ENCODE results near the gene UNC45A.
"Not testable (repeated sequence)": the region's sequence is repeated elsewhere in the genome, so short reads cannot be mapped to it uniquely, and the experiment has no call there.

UNC45A gene

DNA sequence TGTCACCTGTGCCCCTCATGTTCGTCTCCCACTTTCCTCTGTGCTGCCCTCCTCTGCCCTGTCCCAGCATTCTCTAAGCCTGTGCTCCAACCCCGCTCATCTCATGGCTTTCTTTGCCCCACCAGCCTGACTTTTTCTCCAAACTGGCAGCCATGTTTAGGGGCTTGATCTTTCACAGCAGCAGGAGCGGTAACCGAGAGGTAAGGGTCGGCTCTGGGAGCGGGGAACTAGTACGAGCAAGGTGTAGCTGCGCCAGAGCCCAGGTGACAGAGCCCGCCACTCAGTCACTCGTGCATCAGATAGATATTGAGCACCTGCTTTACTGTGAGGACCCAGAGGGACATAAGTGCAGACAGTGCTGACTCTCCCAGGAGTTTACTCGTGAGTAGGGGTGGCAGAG, 18.6 kb upstream of the UNC45A start:
- no peak for DNase-seq (ENCODE audit: low read depth)

DNA sequence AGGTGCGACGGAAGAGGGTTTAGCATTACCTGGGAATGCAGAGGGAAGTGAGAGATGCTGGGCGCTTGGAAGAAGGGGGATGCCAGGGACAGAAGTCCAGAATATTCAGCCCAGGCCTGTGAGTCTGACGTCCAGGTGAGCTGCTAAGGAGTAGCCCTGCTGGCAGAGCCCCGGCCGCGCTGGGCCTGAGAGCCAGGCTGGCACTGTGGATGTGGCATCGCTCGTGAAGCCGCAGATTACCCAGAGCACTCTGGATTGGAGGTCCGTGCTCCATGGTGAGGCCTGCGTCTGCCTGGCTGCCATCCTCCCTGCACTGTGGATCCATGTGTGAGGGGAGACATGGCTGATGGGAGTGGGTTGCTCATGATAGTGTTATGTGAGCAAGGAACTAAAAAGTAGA, 17.5 kb upstream of the UNC45A start:
- DNase-seq (ENCODE audit: low read depth): no peak

DNA sequence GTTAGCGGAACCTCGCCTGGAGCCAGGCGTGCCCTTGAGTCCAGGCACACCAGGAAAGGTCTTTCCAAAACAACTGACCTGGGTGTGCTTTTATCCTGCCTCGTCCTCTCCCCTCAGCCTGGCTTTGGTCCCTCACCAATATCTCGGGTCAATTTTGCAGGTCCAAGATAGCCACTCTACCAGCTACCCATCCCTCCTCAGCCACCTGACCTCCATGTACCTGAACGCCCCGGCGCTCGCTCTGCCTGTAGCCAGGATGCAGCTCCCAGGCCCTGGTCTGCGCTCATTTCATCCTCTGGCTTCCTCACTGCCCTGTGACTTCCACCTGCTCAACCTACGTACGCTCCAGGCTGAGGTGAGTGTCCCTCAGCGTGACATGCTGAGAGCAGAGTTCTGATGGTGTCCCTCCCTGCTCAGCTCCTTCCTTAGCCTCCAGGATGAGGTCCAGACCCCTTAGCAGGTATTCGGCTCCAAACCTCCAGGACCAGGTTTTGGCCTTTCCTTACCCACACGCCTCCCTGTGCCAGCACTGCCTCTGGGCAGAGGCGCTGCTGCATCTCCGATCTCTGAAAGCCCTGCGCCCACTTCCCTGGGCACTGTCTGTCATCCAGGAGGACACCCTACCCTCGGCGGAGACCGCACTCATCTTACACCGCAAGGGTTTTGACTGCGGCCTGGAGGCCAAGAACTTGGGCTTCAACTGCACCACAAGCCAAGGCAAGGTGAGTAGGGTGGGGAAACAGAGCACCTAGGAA, 16.9 kb upstream of the UNC45A start:
- DNase-seq (ENCODE audit: low read depth): no peak

DNA sequence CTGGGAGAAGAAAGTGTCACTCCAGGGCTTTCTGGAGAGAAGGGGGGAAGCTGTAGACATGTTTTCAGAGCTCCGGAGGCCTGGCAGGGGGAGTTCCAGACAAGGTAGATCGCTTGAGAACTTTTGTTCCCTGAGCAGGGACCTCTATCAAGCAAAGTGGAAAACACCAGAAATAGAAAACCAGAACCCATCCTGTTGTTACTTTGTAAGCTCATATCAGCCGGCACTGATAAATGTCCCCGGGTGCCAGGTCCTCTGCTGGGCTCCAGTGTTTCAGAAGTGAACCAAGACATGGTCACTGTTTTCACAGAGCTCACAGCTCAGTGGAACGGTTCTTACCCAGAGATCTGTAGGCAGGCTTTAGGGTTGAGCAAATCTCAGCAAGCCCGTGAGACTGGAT, 16.2 kb upstream of the UNC45A start:
- DNase-seq (ENCODE audit: low read depth): no peak

DNA sequence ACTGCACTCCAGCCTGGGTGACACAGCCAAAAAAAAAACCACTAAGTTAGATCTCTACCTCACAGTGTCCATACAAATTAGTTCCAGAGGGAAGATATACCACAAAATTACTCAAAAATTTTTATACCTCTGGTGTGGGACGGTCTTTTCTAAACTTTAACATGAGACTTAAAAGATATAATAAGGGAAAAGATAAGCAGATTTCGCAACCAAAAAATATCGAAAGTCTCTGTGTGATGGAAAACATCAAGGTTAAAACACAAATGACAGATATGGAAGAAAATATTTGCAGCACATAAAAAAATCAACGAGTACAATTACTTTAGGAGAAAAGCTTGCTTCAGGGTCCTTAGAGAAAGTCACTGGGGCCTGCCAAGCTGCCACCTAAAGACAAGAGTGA, 13.2 kb upstream of the UNC45A start:
- DNase-seq (ENCODE audit: low read depth): no peak

DNA sequence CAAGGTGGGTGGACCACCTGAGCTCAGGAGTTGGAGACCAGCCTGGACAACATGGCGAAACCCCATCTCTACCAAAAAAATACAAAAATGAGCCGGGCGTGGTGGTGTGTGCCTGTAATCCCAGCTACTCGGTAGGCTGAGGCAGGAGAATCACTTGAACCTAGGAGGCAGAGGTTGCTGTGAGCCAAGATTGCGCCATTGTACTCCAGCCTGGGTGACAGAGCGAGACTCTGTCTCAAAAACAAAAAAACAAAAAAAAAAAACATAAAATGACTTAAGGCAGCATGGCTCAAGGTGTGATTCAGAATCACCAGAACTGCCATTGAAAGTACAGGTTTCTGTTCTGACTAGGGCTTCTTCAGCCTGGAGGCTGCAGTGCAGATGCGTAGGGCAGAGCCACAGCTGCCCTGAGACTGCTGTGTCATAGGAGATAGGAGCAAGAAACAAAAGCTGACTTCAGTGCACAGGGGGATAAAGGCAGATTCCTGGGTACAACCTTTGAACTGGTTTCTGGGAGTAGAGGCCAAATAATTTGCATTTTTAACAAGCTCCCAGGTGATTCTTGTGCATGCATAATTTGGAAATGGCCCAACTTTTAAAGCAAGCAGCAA, 12.3 kb upstream of the UNC45A start:
- DNase-seq (ENCODE audit: low read depth): not testable (repeated sequence)

DNA sequence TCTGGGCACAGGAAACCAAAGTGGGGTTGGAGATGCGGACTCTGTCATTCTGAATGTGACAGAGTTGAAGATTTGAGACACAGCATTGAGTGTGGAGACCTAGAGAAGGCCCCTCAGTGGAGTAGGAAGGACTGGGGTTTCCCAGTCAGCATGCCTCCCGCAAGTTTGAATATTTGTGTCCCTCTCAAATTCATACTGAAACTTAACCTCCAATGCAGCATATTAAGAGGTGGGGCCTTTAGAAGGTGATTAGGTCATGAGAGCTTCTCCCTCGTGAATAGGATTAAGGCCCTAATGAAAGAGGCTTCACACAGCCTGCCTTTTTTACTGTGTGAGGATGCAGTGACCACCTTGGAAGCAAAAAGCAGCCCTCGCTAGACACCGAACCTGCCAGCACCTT, 10.7 kb upstream of the UNC45A start:
- no peak for DNase-seq (ENCODE audit: low read depth)

DNA sequence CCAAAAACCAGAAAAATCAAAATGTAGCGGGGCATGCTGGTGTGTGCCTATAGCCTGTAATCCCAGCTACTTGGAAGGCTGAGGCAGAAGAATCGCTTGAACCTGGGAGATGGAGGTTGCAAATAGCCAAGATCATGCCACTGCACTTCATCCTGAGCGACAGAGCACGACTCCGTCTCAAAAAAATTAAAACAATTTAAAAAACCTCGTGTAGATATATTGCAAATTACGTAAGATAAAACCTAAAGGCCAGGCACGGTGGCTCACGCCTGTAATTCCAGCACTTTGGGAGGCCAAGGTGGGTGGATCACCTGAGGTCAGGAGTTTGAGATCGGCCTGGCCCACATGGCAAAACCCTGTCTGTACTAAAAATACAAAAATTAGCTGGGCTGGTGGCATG, 8.3 kb upstream of the UNC45A start:
- DNase-seq (ENCODE audit: low read depth): not testable (repeated sequence)

DNA sequence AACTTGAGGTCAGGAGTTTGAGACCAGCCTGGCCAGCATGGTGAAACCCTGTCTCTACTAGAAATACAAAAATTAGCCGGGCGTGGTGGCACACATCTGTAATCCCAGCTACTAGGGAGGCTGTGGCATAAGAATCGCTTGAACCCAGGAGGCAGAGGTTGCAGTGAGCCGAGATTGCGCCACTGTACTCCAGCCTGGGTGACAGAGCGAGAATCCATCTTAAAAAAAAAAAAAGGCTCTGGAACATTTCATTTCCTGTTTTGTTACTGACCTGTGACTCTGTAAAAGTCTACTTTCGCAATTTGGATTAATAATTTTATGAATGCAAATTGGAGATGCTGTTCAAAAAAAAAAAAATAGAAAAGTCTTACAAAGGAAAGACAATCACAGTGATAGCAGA, 7.0 kb upstream of the UNC45A start:
- not testable (repeated sequence) for DNase-seq (ENCODE audit: low read depth)

DNA sequence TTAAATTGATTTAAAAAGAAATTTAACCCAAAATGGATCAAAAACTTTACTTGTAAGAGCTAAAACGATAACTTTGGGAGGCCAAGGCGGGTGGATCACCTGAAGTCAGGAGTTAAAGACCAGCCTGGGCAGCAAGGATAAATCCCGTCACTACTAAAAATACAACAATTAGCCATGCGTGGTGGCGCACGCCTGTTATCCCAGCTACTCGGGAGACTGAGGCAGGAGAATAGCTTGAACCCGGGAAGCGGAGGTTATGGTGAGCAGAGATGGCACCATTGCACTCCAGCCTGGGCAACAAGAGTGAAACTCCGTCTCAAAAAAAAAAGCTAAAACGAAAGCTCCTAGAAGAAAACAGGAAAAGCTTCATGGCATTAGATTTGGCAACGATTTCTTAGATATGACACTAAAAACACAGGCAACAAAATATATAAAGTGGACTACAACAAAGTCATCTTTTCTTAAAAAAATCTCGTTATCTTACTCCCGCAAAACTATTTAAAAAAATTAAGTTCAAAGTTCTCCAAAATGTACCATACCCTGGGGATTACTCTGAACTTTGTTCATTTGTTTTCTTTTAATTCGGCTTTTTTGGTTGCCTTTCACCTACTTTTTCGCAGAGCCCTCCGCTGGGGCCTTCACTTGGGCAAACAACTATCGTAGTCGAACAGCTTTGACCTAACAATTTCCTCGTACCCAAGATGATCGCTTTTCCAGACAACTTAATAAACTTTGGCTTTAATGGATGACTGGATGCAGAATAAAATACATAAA, 5.7 kb upstream of the UNC45A start:
- DNase-seq (ENCODE audit: low read depth): no peak

DNA sequence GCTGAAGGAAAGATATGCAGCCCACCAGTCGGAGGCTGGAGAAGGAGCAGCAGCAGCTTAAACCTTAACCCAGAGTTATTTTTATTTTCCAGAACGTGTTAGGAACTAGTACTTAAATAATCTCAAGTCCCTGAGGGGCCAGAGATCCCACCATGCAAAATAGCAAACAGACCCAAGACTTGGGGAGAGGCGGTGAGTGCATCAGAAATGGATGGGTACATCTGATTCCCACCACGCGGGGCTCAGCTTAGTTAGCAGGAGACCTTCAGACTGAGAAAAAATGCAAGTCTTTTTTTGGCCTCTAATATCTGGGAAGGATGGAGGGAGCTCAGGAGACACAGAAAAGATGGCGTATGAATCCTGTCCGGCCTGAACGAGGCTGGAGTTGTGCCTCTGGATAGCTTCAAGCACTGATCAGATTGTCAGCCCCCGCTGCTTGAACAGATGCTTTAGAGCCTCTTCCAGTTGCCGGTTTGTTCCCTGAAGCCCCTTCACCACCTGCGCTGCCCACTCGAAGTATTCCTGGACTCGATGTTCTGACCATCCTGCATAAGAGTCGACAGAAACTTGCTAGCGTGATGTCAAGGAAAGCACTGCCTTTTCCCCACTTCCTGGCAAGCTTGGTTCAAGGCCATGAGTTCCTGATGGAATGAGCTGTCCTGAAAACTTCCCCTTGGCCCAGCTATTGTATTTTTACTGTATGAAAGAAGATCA, 4.1 kb upstream of the UNC45A start:
- DNase-seq (ENCODE audit: low read depth): no peak

DNA sequence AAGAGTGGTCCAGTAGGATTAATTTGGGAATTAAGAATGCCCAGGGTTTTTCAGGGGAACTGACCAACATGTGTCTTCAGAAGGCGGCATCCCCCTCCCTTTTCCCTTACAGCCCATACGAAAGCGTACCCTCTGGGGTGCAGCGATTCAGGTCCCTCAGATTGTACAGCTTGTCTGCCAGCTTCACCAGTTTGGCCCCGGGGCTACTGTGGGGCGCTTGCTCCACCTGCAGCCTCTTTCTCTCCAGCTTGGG, 3.6 kb upstream of the UNC45A start:
- no peak for DNase-seq (ENCODE audit: low read depth)

DNA sequence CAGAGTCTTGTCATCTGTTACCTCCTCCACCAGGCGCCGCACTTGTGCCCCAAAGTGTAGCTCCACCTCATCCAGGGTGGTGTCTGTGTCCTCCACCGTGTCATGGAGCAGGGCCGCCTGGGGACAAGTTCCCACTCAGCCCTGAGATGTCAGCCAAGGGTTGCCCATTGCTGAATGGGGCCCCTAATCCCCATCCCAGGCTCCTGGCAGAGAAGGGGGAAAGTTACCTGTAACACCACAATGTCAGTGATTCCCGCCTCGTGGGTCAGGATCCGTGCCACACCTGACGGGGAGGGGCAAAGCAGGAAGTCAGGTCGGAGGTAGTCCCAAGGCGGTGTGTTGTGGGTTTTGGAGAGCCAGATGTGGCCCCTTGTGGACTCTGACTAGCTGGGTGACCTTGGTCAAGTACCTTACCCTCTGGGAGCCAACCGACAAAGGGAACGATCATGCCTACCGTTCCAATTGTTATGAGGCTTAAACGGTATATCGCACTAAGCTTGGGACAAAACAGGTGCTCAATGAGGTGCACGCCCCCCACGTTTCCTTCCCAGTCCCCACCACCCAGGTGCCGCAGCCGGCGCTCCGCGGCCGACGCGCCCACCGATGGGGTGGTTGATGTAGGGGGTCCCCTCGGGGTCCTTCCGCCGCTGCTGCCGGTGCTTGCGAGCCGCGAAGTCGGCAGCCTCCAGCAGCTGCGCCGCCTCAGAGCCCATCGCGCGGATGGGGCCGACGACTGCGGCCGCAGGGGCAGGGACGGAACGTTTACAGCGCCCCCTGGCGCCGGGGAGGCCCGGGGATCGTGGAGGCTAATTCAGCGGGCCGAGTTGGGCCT, 3.0 kb upstream of the UNC45A start, which contains the start of gene HDDC3:
Gene HDDC3, minus strand, starts transcription at position 722 of the 832 bp plus-strand sequence. Its CDS starts 9 bp downstream, at position 713.
- DNase-seq (ENCODE audit: low read depth): no peak

DNA sequence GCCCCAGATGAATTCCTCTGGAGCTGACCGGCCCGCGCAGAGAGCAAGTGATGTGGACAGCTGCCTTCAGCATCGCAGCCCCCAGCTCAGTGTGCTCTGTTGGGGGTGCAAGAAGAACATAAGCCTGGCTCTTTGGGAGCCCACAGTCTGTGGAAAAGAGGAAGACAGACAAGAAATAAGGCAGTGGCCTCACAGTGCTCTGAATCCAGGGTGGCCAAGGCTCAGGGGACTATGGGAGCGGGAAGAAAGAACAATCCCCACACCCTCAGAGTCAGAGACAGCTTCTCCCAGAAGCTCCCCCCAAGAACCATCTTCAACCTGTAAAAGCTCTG, 2.5 kb upstream of the UNC45A start:
- no peak for DNase-seq (ENCODE audit: low read depth)

DNA sequence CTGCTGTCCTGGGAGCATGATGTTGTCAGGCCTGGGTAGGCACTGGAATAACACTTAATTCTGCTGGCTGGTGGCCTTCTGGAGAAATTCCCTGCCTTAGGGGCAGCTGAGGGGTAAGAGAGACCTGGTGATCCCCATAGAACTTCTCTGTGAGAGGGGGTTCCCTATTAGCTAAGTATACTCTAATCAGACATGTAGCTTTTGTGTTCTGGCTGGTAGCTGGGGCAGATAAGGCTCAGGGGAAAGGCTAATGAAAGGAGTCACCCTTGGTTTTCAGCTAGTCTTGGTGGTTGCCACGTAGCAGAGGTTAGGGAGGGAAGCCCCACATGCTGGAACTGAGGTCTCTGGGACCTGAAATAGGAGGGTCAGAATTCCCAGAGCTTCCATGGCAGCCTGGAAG, 1.8 kb upstream of the UNC45A start:
- DNase-seq (ENCODE audit: low read depth): no peak

DNA sequence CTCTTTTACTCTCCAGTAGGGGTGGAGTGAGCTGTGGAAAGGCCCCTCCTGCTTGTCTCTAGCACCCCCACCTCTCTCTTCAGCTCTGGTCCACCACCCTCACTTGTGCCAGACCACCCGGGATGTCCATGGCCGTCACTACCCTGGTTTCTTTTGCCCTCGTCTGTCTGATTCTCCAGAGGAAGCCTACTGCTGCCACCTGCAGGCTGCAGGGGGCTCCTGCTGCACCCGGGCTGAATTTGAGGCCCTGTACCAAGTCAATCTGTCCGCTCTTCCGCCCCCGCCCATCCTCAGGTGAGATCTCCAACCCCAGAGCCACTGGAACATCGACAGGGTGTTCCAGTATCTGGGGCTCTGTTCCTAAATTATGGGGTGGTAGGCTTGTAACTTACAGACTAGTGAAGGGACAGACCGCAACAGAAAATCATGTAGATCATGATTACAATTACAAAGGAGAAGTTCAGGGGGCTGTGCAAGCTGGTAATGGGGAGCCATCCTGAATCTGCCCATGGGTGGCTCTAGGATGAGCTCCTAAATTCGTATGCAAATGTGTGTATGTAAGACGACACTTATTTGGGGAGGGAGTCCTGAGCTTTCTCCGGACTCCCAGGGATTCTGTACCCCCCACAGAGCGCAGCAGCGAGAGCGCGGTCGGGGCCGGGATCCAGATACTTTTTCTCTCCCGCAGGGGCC, 683 bp upstream of the UNC45A start:
- DNase-seq (ENCODE audit: low read depth): no peak

DNA sequence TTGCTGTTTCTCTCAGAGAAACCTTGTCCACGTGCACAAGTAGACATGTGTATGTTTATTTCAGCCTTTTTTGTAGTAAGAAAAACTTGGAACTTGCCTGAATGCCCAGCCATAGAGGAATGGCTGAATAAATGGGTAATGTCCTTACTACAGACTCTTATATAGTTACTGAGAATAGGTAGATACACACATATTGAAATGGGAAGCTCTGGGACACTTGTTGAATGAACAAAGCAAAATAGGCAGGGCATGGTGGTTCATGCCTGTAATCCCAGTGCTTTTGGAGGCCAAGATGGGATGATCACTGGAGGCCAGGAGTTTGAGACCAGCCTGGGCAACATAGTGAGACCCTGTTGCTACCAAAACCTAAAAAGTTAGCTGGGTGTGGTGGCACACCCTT, 1.7 kb downstream of the UNC45A start:
- no peak for DNase-seq (ENCODE audit: low read depth)

DNA sequence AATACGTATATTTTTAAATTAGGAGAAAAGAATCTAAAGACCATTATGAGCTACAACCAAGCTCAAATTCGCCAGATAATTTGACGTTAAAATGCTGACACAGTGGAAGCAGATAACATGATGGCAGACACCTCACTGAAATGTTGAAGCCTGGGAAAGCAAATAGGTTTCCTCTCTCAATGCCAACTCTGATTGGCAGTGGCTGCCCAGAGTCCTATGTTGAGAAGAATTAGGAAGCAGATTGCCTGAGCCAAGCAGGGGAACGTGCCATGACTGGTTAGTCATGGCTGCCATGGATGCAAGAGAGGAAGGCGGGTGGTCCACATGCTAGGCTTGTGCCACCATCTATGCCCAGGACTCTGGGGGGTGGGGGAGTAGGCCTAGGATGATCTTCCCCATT, 3.2 kb downstream of the UNC45A start:
- no peak for DNase-seq (ENCODE audit: low read depth)

DNA sequence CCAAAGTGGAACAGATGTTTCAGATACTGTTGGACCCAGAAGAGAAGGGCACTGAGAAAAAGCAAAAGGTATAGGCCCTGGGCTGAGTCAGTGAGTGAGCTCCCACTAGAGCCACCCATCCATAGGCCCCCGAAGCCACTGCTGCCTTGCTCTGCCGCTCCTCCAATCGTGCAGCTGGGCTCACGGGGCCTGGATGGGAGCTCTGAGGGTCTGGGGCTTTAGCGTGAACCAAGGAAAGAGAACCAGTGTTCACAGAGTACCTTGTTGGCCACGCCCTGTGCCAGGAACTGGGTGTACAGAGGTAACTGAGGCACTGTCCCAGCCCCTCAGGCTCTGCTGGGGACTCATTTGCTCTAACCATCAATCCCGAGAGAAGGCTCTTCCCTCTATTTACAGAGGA, 4.7 kb downstream of the UNC45A start:
- DNase-seq (ENCODE audit: low read depth): no peak

DNA sequence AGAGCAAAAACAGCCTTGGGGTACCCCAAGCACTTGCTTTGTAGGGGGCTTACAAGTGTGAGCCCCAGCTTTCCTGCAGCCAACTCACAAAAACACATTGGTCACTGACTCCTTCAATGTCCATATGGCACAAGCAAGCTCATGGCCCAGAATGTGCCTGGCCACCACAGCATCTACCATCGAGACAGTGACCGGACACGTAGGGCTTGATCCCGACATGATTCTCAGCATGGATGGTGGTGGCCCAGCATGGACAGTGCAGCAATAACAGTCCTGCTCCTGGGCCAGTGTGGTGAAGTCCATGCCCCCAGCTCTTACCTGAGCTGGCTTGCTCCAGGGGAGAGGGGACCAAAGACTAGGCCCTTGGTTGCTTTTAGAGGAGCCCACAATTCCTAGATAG, 6.0 kb downstream of the UNC45A start:
- no peak for DNase-seq (ENCODE audit: low read depth)

DNA sequence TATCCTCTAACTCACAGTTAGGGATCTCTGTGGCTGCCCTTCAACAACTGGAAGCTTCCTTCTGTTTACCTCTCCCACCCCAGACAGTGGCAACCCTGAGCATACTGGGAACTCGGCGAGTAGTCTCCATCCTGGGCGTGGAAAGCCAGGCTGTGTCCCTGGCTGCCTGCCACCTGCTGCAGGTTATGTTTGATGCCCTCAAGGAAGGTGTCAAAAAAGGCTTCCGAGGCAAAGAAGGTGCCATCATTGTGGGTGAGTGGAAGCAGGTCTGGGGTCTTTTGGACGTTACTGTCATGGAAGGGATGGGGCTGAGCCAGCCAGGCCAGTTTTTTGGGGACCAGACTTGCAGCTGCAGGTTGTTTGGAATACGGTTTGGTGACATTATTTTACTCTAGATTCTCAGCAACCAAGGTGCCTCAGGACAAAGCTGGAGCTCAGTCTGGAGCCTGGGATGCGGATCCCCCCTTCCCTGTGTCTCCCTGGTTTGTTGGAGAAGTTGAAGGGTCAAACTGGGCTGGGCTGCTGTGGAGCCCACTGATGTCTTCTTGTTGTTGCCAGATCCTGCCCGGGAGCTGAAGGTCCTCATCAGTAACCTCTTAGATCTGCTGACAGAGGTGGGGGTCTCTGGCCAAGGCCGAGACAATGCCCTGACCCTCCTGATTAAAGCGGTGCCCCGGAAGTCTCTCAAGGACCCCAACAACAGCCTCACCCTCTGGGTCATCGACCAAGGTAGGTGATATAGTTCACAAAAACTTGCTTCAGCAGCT, 7.5 kb downstream of the UNC45A start:
- DNase-seq (ENCODE audit: low read depth): no peak

Data from GM04504 (cell line).